ENCODE results near the gene AMBRA1.

The AMBRA1 gene

GRCh38 chr11:46347637-46348311, 246.0 kb downstream of the AMBRA1 start:
- DNase-seq (ENCODE audit: low read depth): no peak

- DNase-seq (ENCODE audit: low read depth): peak; percentile 59
Measured at GRCh38 chr11:46346886-46347636, 246.8 kb downstream of the AMBRA1 start, which contains the start of gene DGKZ. TSS of gene DGKZ (plus strand) at chr11:46347463. CDS start at chr11:46347660, 197 bp downstream.

Data from amniotic epithelial cell (primary cell).